Neural progenitor cell (in vitro differentiated cells): ENCODE data around the gene LPP.

ENCODE experiments used
- EZH2 ChIP-seq: fragments of 200-600 bp; sonication (generic); IDR thresholded peaks from 2 replicates; pipeline ENCODE4 v1.6.1; 2017; ENCODE audit warnings: antibody characterized with exemption, mild to moderate bottlenecking, moderate library complexity
- TF ChIP-seq, protein P1 (sequence below): fragments of 200-600 bp; sonication (generic); IDR thresholded peaks from 2 replicates; pipeline ENCODE4 v1.5.1; 2017; ENCODE audit warnings: antibody characterized with exemption, mild to moderate bottlenecking

GRCh38 chr3:188323067-188323842 is 169.3 kb downstream of the LPP start:
- TF ChIP-seq, protein P1, sequence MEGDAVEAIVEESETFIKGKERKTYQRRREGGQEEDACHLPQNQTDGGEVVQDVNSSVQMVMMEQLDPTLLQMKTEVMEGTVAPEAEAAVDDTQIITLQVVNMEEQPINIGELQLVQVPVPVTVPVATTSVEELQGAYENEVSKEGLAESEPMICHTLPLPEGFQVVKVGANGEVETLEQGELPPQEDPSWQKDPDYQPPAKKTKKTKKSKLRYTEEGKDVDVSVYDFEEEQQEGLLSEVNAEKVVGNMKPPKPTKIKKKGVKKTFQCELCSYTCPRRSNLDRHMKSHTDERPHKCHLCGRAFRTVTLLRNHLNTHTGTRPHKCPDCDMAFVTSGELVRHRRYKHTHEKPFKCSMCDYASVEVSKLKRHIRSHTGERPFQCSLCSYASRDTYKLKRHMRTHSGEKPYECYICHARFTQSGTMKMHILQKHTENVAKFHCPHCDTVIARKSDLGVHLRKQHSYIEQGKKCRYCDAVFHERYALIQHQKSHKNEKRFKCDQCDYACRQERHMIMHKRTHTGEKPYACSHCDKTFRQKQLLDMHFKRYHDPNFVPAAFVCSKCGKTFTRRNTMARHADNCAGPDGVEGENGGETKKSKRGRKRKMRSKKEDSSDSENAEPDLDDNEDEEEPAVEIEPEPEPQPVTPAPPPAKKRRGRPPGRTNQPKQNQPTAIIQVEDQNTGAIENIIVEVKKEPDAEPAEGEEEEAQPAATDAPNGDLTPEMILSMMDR: no peak
- TF ChIP-seq EZH2: no peak
